Nephron (organoid): ENCODE results near the gene ANKRD13A.
"Not testable (repeated sequence)": the region's sequence is repeated elsewhere in the genome, so short reads cannot be mapped to it uniquely, and the experiment has no call there.

Experiments
- H3K27ac Mint-ChIP-seq, 3 experiments: 2 replicates each; pipeline ENCODE4 v1.8.0; 2020; ENCODE audit warnings: mixed read lengths in 3 of 3, mild to moderate bottlenecking in 2 of 3, moderate library complexity in 1 of 3
- H3K27me3 Mint-ChIP-seq: 2 replicates; pipeline ENCODE4 v1.8.0; 2021; ENCODE audit warnings: low read depth, mild to moderate bottlenecking, moderate library complexity, mixed read lengths
- H3K36me3 Mint-ChIP-seq: 2 replicates; pipeline ENCODE4 v1.8.0; 2020; ENCODE audit warnings: low read depth, mixed read lengths
- H3K4me1 Mint-ChIP-seq: 2 replicates; pipeline ENCODE4 v1.8.0; 2020; ENCODE audit warnings: mixed read lengths
- H3K4me3 Mint-ChIP-seq, 3 experiments: 2 replicates each; pipeline ENCODE4 v1.8.0; 2020; ENCODE audit warnings: mild to moderate bottlenecking in 3 of 3, mixed read lengths in 3 of 3, moderate library complexity in 2 of 3
- H3K9me3 Mint-ChIP-seq: 2 replicates; pipeline ENCODE4 v1.8.0; 2020; ENCODE audit warnings: mixed read lengths
- CTCF ChIP-seq, 3 experiments: fragments of 200-600 bp; sonication (generic); IDR thresholded peaks; one replicate each; pipeline ENCODE4 v1.5.0; 2021; ENCODE audit warnings: antibody characterized with exemption in 3 of 3; ENCODE audit not compliant: unreplicated experiment in 3 of 3

Gene ANKRD13A

GRCh38 chr12:110080410-110080809, 81.2 kb downstream of the ANKRD13A start:
- no peaks in the 10 kb centered on the region for H3K36me3 Mint-ChIP-seq
- peaks cover 8% of the 10 kb centered on the region for H3K27me3 Mint-ChIP-seq
- no peaks in the 10 kb centered on the region for H3K9me3 Mint-ChIP-seq
- no peak overlapping the region for H3K27ac Mint-ChIP-seq
- no peak for TF ChIP-seq CTCF (IDR thresholded peaks at IDR 0.05; ENCODE audit: unreplicated experiment in 3 of 3)
- no peaks in the 10 kb centered on the region for H3K4me1 Mint-ChIP-seq
- no peak overlapping the region for H3K4me3 Mint-ChIP-seq

GRCh38 chr12:110084314-110085015, 85.2 kb downstream of the ANKRD13A start:
- Mint-ChIP-seq H3K27ac (no peak overlapping the region), H3K9me3 (no peaks in the 10 kb centered on the region), H3K27me3 (peaks cover 9% of the 10 kb centered on the region), H3K36me3 (no peaks in the 10 kb centered on the region), H3K4me3 (no peak overlapping the region), H3K4me1 (no peaks in the 10 kb centered on the region)
- TF ChIP-seq CTCF (IDR thresholded peaks at IDR 0.05; ENCODE audit: unreplicated experiment in 3 of 3), result no peak

- H3K36me3 Mint-ChIP-seq, H3K27ac Mint-ChIP-seq, H3K9me3 Mint-ChIP-seq, H3K4me1 Mint-ChIP-seq, H3K27me3 Mint-ChIP-seq, H3K4me3 Mint-ChIP-seq: not testable (repeated sequence)
Observed at GRCh38 chr12:110088216-110088615, 89.0 kb downstream of the ANKRD13A start.

GRCh38 chr12:110088936-110089335, 89.7 kb downstream of the ANKRD13A start:
- Mint-ChIP-seq H3K4me3 (no peak overlapping the region), H3K27me3 (peaks cover 7% of the 10 kb centered on the region), H3K36me3 (no peaks in the 10 kb centered on the region), H3K27ac (no peak overlapping the region), H3K4me1 (no peaks in the 10 kb centered on the region), H3K9me3 (no peaks in the 10 kb centered on the region)
- no peak for TF ChIP-seq CTCF (IDR thresholded peaks at IDR 0.05; ENCODE audit: unreplicated experiment in 3 of 3)
